A549 treated with AZD9567 at 1 μM for 4 hours (cell line): ENCODE results near the gene ZBTB39. TPM values are rescaled to one million over a fixed set of nuclear protein-coding genes. Genes with fewer than 3 reads are reported as not detected.

ENCODE experiments used
- total RNA-seq: library from RNA; stranded (reverse); fragments of 200-300 nt; extraction: Qiagen RNA extraction; gene quantifications from 5 replicates; pipeline ENCODE4 v1.2.3, GENCODE V29; 2022; ENCODE audit not compliant: insufficient read depth

Gene ZBTB39, protein sequence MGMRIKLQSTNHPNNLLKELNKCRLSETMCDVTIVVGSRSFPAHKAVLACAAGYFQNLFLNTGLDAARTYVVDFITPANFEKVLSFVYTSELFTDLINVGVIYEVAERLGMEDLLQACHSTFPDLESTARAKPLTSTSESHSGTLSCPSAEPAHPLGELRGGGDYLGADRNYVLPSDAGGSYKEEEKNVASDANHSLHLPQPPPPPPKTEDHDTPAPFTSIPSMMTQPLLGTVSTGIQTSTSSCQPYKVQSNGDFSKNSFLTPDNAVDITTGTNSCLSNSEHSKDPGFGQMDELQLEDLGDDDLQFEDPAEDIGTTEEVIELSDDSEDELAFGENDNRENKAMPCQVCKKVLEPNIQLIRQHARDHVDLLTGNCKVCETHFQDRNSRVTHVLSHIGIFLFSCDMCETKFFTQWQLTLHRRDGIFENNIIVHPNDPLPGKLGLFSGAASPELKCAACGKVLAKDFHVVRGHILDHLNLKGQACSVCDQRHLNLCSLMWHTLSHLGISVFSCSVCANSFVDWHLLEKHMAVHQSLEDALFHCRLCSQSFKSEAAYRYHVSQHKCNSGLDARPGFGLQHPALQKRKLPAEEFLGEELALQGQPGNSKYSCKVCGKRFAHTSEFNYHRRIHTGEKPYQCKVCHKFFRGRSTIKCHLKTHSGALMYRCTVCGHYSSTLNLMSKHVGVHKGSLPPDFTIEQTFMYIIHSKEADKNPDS
- total RNA-seq: 4.1 to 6.1 TPM (median 5.6 TPM) in 5 replicates

DNA sequence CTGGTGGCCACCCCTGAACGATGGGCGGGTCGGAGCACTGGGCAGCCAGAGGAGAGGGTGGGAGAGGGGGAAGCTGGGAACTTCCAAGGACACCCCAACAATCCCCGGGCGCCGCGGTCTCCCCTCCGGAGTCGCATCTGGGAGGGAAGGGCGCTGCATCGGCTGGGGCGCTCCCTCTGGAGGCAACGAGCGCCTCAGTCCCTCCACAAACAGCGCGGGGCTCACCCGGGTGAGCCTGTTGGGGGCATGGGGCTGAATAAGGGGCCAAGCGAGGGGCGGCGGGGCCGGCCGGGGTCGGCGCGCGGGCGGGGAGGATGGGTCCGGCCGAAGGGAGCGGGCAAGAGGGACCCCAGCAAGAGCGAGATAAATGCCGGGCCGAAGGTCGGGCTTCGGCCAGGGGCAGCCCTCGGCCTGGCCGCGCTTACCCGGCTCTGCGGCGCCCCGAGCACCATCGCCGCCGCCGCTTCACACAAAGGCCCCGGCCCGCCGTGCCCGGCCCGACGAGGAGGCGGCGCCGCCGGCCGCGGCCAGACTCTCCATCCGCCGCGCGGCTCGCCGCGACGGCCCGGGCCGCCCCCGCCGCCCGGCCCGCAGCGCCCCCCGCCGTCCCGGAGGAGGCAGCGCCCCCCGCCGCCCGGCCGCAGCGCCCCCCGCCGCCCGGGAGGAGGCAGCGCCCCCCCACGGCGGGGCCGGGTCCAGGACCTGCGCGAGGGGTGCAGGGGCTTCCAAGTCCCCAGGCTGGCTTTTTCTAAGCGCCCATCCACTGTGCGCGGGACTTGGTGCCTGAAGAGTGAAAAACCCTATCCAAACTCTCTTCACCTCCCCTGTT, at the start of gene ZBTB39:
Gene ZBTB39 (minus strand): TSS at position 567 of the 829 bp plus-strand sequence. CDS start 1,629 bp downstream, outside the sequence.

DNA sequence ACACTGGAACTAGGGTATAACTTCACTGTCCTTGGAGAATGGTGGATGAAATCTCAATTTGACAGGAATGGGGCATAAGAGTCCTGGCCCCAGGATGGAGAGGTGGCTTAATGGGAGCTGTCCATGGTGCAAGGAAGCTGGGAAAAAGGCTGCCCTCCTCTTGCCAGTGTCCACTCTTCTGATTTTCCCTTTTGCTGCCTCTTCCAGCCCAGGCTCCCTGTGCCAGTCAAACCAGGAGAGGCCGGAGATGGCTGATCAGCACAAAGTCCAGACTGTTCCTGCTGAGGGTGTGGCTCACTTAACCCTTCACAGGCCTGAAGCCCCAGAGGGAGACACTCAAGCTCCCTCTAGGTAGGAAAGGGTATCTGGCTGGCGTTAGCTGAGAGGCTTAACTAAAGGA, 43.5 kb upstream of the ZBTB39 start, which contains the start of gene MYO1A:
Gene MYO1A (minus strand): TSS at position 240 of the 400 bp plus-strand sequence. CDS start 1,806 bp downstream, outside the sequence.

DNA sequence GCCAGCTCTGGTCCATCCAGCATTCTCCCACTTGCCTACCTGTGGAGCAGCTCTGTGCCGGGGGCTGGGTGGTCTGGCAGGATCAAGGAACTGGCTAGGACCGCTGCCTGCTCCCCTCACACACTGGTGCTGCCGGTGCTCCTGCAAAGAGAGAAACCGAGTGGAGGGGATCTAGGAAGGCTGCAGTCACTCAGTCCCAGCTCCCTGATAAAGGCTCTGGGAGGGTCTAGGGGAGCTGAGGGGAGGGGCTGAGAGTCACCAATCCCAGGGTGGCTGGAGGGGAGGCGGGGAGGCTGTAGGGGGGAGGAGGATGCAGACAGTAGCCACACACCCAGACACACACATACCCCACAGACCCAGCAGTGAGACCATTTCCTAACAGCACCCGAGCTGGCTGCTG, 10.0 kb upstream of the ZBTB39 start, which contains the start of gene TAC3:
Gene TAC3 (minus strand): TSS at position 182 of the 400 bp plus-strand sequence. CDS start 732 bp downstream, outside the sequence.

DNA sequence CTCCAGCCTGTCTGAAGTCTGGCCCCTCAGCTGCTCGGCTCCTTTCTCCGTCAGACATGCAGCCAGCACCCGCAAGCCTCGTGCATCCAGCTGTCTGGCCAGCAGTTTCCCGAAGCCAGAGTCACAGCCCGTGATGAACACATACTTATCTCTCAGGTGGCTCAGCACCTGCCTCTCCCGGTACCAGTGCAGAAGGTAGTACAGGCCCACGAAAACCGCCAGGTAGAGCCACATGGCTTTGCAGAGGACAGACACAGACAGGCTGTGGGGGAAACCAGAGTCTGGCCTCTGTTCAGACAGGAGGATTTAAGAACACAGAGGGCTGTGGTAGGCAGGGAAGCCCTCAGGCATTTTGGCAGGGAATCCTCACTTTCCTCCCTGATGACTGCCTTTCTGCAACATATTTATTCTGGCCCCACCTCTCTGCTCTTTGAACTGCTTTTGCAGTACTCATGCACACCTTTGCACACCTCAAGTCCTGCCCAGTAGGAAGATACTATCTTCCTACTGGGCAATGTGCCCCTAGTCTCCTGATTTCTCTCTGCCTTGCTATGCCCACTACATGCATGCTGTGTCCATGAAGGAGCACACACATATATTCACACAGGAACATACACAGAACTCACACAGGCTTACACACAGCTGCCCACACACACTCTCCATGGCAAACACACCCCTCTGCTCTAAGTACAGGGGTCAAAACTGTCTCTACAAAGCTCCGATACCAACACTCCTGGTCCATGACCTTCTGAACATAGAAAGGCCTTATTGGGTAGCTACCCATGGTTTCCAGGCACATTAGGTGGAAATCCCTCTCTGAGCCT, 48.9 kb downstream of the ZBTB39 start, which contains the start of gene RDH16:
Gene RDH16 (minus strand): TSS at position 380 of the 824 bp plus-strand sequence. CDS start 146 bp downstream, at position 234.

Other genes with a start within 250 kb of the ZBTB39 start
- 1.1 to 5.1 TPM (median 1.2 TPM) in 5 replicates for gene HSD17B6, start 243.2 kb downstream of the ZBTB39 start, total RNA-seq
- gene SDR9C7, start 72.1 kb downstream of the ZBTB39 start, total RNA-seq: 0.05 TPM in 1 of 5 replicates, not detected in the others
- 0.07 to 0.16 TPM (median 0.11 TPM) in 4 of 5 replicates, not detected in the other for gene RDH16, start 48.9 kb downstream of the ZBTB39 start, total RNA-seq
- 0.09 to 0.34 TPM (median 0.17 TPM) in 4 of 5 replicates, not detected in the other for gene TAC3, start 10.0 kb upstream of the ZBTB39 start, total RNA-seq
- gene MYO1A, start 43.6 kb upstream of the ZBTB39 start, total RNA-seq: 0.09 to 0.57 TPM (median 0.30 TPM) in 4 of 5 replicates, not detected in the other
- 13.6 to 16.9 TPM (median 14.8 TPM) in 5 replicates for gene NEMP1, start 72.2 kb upstream of the ZBTB39 start, total RNA-seq
- gene NAB2, start 82.6 kb upstream of the ZBTB39 start, total RNA-seq: 15.1 to 20.9 TPM (median 17.9 TPM) in 5 replicates
- gene STAT6, start 104.8 kb upstream of the ZBTB39 start, total RNA-seq: 40.2 to 53.8 TPM (median 48.3 TPM) in 5 replicates
- 13.0 to 24.4 TPM (median 14.9 TPM) in 5 replicates for gene LRP1, start 121.9 kb upstream of the ZBTB39 start, total RNA-seq
- gene LRP1-AS, start 141.1 kb upstream of the ZBTB39 start, total RNA-seq: not detected in 5 replicates
- 4.1 to 5.9 TPM (median 5.1 TPM) in 5 replicates for gene NXPH4, start 210.2 kb upstream of the ZBTB39 start, total RNA-seq
- 110 to 141 TPM (median 131 TPM) in 5 replicates for gene SHMT2, start 223.2 kb upstream of the ZBTB39 start, total RNA-seq
- 0.24 to 0.34 TPM (median 0.31 TPM) in 4 of 5 replicates, not detected in the other for gene STAC3, start 244.6 kb upstream of the ZBTB39 start, total RNA-seq